HG02623 (cell line): ENCODE data around the gene BAHCC1.

Experiments used
- ATAC-seq: cut with Tn5 transposase; IDR thresholded peaks from one replicate; pipeline ENCODE4 v1.9.1; 2021; ENCODE audit warnings: moderate library complexity; ENCODE audit not compliant: unreplicated experiment

BAHCC1 gene

DNA sequence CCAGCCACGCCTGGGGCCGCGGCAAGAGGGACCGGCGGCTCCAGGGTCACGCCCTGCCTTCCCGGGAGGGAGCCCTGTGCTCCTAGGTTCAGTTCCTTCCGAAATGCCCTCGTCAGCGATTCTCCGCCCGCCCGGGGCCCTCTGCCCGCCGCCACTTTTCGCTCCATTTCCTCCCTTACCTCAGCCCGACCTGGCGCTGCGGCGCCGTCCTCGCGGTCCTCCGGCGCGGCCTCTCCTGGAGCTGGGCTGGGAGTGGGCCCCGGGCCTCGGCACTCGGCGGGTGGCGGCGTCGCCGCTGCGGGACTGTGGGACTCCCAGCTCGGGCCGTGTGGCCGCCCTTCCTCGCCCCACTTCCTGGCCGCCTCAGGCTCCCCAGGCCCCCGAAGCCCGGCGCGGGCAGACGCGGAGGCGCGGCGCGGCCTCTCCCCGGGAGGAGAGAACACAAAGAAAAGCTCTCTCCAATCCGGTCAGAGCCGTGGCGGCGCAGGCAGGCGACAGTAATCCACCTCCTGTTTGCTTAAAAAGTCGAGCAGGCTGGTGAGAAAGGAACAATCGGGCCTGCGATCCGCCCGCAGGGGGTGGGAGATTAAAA lies 1.6 kb downstream of the BAHCC1 start:
- no peak for ATAC-seq

DNA sequence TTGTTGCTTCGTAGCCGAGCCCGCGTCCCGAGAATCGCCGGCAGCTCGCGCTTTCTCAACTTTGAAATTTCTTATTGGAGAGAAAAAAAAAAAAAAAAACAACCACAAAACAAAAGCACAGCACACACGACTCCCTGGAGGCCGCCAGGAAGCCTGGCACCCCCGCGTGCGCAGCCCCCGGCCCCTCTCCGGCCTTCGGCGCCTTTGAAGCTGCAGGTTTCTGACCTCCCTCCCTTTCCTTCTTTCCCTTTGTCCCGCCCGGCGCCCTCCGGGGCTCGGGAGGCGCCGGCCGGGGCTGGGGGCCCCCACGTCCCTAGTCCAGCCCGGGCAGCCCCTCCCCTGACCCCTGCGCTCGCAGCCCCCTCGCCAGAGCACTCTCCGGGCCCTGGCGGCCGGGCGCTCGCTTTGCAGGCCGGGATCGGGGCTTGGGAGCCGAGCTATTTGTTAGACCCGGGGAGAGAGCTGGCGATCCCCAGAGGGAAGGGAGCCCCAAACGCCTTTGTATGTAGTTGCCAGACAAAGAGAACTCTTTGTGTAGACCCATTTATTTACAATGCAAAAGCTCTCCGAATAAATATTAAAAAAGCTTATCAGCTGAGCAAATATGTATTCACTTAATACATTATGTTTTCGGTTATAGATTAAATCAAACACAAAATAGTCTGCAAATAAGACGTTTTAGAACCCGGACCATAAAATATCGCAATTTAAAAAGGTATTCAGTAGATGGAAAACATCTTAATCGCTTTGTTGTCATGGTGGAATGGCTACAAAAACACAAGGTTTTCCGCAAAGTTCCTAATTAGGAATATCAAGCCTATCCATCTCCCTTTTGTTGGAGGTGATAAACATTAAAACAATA lies 2.3 kb downstream of the BAHCC1 start:
- no peak for ATAC-seq

DNA sequence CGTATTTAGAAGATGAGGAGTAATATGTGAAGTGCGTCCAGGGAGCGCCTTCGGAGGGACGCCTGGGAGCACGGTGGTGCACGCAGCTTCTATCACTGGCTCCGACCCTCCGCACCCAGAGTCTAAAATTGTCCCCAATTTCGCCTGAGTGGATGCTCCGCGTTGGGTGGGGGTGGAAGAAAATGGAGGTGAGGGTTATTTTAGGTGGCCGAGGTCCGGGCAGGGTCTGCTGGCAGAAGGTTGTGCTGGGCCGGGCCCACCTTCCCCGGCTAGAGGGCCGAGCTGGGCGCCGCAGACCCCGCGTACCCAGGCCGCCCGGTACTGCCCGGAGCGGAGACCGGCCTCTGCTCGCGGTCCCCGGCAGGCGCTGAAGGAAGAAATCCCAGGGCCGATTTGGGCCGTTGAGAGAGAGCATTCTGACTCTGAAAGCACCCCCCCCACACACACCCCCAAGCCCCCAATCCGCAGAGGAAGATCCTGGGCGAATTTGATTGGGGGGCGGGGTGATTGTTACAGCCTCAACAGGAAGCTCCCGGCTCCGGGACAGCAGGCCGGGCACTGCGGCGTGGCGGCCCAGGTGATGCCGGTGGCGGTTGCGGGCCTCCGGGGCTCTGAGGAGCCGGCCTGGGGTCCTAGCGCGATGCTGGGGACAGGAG lies 3.0 kb downstream of the BAHCC1 start:
- no peak for ATAC-seq

DNA sequence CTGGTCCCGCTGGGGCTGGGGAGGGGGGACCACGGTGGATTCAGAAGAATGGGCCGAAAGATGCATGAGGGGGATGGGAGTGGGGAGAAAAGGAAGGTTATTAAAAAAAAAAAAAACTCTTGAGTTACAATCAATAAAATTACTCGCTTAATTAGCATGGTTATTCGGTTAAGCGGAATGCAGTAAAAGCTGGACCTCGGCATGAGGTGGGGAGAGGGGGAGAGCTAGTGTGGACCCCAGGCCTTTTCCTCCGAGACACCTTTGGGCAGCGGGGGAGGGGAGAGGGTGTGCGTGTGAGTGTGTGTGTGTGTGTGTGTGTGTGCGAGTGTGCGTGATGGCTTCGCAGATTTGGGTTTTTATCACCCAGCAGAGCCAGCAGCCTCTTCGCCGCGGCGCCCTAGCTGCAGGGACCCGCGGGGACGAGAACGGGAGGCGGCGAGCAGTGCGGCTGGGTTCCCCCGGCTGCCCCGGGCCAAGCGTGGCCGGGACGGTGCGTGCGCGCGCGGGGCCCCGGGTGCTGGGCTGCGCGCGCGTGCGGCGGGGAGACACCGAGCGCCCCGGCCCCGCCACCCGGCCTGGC lies 3.7 kb downstream of the BAHCC1 start:
- ATAC-seq = no peak

DNA sequence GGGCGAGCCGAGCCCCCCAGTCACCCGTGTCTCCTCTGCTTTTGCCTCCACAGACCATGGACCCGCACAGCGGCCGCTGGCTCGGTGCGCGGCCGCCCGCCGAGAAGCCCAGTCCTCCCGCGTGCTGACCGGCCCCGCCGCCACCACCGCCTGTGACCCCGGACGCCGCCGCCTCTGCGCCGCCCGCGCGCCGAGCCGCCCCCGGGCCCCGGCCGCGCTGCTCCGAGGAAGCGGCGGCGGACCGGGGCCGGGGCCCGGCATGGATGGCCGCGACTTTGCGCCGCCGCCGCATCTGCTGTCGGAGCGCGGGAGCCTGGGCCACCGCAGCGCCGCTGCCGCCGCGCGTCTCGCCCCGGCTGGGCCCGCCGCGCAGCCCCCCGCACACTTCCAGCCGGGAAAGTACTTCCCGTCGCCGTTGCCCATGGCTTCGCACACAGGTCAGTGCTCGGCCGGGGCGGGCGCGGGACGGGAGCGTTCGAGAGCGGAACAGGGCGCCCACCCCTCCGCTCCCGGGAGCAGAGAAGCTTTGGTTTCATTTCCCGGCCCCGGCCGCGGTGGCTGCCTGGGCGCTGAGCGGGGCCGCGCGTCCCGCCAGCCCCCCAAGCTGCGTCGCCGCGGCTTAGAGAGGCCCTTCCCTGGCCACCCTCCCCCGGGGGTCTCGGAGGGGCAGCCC lies 4.4 kb downstream of the BAHCC1 start:
- no peak for ATAC-seq

DNA sequence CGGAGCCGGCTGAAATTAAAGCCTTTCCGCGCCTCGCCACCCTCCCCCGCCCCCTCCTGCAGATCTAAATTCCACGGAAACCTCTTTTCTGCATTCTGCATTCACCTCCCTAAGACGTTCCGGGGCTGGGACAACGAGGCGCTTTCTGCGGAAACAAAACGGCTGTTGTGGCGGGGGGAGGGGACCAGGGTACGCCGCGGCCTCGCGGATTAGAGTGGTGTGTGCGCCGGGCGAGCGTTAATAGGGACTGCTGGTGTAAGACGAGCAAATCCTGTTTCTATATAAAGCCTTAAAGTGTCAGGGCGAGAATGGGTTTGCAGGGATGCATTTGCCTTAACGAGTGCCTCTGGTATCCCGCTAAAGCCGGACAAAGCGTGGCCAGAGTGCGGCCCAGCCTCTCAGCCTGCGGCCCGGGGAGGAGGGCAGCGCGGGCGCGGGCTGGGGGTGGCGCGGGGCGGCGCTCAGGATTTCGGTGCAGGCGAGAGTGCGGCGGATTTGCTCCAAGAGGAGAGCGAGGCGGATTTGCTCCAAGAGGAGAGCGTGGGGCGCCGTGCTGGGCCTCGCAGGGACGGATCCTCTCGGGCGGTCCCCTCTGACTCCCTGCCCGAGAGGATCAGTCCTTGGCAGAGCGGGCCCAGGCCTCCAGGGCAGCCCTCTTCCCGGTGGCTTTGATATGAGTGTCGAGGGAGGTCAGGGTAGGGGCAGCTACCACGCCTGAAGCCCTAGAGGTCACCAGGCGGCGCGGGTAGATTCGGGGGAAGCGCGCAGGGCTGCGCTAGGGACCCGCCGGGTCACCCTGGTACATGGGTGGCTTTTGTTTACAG lies 5.1 kb downstream of the BAHCC1 start:
- ATAC-seq = no peak

GRCh38 chr17:81400996-81401722 lies 5.9 kb downstream of the BAHCC1 start:
- no peak for ATAC-seq

GRCh38 chr17:81401723-81402529 lies 6.7 kb downstream of the BAHCC1 start:
- ATAC-seq = no peak

- ATAC-seq = no peak
Measured at GRCh38 chr17:81402530-81402941, 7.3 kb downstream of the BAHCC1 start.

DNA sequence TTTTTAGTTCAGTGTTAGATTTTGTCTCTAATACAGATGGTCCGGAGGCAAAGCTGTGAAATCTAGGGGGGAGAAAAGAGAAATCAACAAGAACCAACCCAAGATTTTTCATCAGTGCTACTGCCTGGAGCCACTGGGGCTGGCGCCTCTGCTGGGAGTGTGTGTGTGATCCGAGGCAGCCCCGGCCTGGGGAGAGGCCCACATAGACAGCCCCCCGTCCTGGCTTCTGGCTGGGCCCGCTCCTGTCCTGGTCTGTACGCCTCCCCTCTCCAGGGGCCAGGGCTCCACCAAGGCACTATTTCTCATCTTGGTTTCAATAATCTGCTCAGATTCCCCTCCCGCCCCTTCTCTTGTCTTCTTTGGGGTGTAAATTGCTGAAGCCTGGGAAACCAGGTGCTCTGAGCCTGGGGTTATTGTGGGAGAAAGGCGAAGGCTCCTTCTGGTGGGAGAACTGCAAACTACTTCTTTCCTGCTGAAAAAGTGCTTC lies 7.8 kb downstream of the BAHCC1 start:
- ATAC-seq = no peak

- ATAC-seq = no peak
Measured at GRCh38 chr17:81403671-81404534, 8.6 kb downstream of the BAHCC1 start.

- no peak for ATAC-seq
Measured at GRCh38 chr17:81404558-81405165, 9.4 kb downstream of the BAHCC1 start.

DNA sequence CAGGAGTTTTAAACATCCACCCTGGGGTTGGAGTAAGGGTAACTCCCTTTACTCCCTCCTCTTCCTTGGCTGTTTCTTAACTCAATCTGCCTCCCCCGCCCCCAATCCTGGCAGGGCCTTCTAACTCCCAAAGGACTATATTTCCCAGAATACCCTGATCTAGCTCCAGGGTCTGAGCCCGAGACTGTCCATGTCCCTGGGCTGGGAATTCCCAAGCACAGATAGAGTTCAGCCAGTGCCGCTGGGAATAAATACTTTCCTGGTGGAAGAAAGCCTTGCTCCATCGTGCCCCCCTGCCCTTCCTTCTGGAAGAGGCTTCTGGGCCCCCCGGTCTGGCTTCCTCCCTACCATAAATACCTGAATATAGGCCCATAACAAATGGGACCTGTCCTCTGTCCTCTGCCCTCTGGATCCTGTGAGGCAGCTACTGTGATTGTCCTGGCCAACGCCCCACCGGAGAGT lies 10.2 kb downstream of the BAHCC1 start:
- no peak for ATAC-seq

- ATAC-seq = no peak
Measured at GRCh38 chr17:81406117-81406953, 11.1 kb downstream of the BAHCC1 start.

- no peak for ATAC-seq
Measured at GRCh38 chr17:81408049-81408448, 12.8 kb downstream of the BAHCC1 start.
